HEK293 (cell line): ENCODE results near the gene C2.

Experiments
- CTCF ChIP-seq: fragments of 450-650 bp; formaldehyde crosslinking; IDR thresholded peaks from 2 replicates; pipeline ENCODE4 v1.5.1; 2016; ENCODE audit warnings: missing biosample characterization, missing genetic modification characterization
- ZBTB17 ChIP-seq: fragments of 450-650 bp; formaldehyde crosslinking; IDR thresholded peaks from 2 replicates; pipeline ENCODE4 v1.5.1; 2016; ENCODE audit warnings: missing biosample characterization, missing genetic modification characterization
- ZNF580 ChIP-seq: fragments of 450-650 bp; formaldehyde crosslinking; IDR thresholded peaks from 2 replicates; pipeline ENCODE4 v1.5.1; 2016; ENCODE audit warnings: missing biosample characterization, missing genetic modification characterization

GRCh38 chr6:31963921-31964320 lies 36.4 kb downstream of the C2 start:
- no peak for TF ChIP-seq CTCF (tag by site-specific recombination)
- TF ChIP-seq ZNF580, result no peak
- no peak for TF ChIP-seq ZBTB17 (tag by site-specific recombination)
